ENCODE measurements around the gene STYK1. TPM values are rescaled to one million over a fixed set of nuclear protein-coding genes. Genes with fewer than 3 reads are reported as not detected.

Gene STYK1
- total and polyA plus RNA-seq, 10 of the 15 experiments (the other 5 are each of a cell fraction or from before 2014, with no cell fraction given) = 0.62 to 1.2 (median 0.82) TPM; not detected in 1

DNA sequence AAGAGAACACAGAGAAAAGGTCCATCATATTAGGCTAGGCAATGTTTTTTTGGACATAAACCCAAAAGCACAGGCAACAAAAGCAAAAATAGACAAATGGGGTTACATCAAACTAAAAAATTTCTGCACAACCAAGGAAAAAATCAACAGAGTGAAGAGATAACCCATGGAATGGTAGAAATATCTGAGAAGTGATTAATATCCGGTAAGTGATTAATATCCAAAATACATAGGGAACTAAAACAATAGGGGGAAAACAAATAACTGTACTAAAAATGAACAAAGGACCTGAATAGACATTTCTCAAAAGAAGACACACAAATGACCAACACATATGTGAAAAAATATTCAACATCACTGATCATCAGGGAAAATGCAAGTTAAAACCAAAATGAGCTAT, 4.3 kb downstream of the STYK1 start (continued):
- TF ChIP-seq, protein P1, sequence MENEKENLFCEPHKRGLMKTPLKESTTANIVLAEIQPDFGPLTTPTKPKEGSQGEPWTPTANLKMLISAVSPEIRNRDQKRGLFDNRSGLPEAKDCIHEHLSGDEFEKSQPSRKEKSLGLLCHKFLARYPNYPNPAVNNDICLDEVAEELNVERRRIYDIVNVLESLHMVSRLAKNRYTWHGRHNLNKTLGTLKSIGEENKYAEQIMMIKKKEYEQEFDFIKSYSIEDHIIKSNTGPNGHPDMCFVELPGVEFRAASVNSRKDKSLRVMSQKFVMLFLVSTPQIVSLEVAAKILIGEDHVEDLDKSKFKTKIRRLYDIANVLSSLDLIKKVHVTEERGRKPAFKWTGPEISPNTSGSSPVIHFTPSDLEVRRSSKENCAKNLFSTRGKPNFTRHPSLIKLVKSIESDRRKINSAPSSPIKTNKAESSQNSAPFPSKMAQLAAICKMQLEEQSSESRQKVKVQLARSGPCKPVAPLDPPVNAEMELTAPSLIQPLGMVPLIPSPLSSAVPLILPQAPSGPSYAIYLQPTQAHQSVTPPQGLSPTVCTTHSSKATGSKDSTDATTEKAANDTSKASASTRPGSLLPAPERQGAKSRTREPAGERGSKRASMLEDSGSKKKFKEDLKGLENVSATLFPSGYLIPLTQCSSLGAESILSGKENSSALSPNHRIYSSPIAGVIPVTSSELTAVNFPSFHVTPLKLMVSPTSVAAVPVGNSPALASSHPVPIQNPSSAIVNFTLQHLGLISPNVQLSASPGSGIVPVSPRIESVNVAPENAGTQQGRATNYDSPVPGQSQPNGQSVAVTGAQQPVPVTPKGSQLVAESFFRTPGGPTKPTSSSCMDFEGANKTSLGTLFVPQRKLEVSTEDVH (IDR thresholded peaks at IDR 0.05; ENCODE audit: low read depth, partially characterized antibody) = no peak
- TF ChIP-seq SRF (IDR thresholded peaks at IDR 0.05; ENCODE audit: low read depth in 2 of 2, low read length in 2 of 2) (no peak), POLR2AphosphoS5 (IDR thresholded peaks at IDR 0.05; ENCODE audit: low read length) (no peak), JUND (IDR thresholded peaks at IDR 0.05; ENCODE audit: low read depth, low read length) (no peak), TBL1XR1 (IDR thresholded peaks at IDR 0.05; ENCODE audit: low read depth, low read length) (no peak)

DNA sequence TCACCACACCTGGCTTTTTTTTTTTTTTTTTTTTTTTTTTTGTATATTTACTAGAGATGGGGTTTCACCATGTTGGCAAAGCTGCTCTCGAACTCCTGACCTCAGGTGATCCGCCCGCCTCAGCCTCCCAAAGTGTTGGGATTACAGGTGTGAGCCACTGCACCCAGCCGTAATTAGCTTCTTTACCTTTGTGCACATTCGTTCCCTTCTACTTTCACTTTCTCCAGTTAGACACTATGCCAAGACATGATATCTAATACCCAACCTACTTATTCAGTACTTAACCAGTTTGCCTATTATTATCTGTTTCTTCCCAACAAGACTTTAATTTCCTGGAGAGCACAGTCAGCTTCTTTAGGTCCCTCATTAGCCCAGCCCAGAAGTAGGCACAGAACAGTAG, 5.3 kb downstream of the STYK1 start:
- no peak overlapping the region for H2AFZ ChIP-seq (ENCODE audit: control insufficient read depth, low read depth, low read length)
- CTCF ChIA-PET = interaction anchor here (0.6 to 1.2 kb wide), 3 partner anchors 10 to 433 kb away, joined by 3 to 4 read pairs (median 4); no protein-coding TSS in a partner anchor

More for the DNA sequence above, 5.3 kb downstream of the STYK1 start:
- Histone ChIP-seq H3K79me2 (ENCODE audit: control insufficient read depth, insufficient read depth, low read length) (no peaks in the 10 kb centered on the region), H3K4me3 (no peak overlapping the region), H3K4me1 (ENCODE audit: control insufficient read depth, insufficient read depth, low read length) (peaks cover 1% of the 10 kb centered on the region; the same call in 1 of the 2 replicates), H4K20me1 (ENCODE audit: control insufficient read depth, insufficient read depth) (no peaks in the 10 kb centered on the region), H3K27ac (ENCODE audit: control insufficient read depth, insufficient read depth) (no peak overlapping the region), H3K36me3 (ENCODE audit: control insufficient read depth in 2 of 2, insufficient read depth in 2 of 2, low read length in 1 of 2) (no peaks in the 10 kb centered on the region), H3K4me2 (ENCODE audit: control insufficient read depth, insufficient read depth) (peak overlapping the region; percentile 34; the same call in 1 of the 2 replicates), H3K27me3 (replicated peaks in 1 of 2; ENCODE audit: control insufficient read depth in 2 of 2, insufficient read depth in 2 of 2, low read length in 1 of 2) (peaks cover 0 to 1% of the 10 kb centered on the region in 2 experiments; a peak in 2 of 4 replicates), H3K9me3 (replicated peaks; ENCODE audit: control insufficient read depth, insufficient read depth, low read length) (no peaks in the 10 kb centered on the region), H3K9ac (ENCODE audit: control insufficient read depth, insufficient read depth, low read length) (no peak overlapping the region)
- TF ChIP-seq YY1 (IDR thresholded peaks at IDR 0.05; ENCODE audit: low read depth, low read length) (no peak), IRF4 (IDR thresholded peaks at IDR 0.05; ENCODE audit: low read depth, low read length) (no peak), HCFC1 (IDR thresholded peaks at IDR 0.05; ENCODE audit: low read length) (no peak), CHD4 (IDR thresholded peaks at IDR 0.05) (no peak), NFXL1 (IDR thresholded peaks at IDR 0.05; ENCODE audit: borderline replicate concordance) (no peak), HDAC2 (IDR thresholded peaks at IDR 0.05) (no peak)
- TF ChIP-seq, protein P2, sequence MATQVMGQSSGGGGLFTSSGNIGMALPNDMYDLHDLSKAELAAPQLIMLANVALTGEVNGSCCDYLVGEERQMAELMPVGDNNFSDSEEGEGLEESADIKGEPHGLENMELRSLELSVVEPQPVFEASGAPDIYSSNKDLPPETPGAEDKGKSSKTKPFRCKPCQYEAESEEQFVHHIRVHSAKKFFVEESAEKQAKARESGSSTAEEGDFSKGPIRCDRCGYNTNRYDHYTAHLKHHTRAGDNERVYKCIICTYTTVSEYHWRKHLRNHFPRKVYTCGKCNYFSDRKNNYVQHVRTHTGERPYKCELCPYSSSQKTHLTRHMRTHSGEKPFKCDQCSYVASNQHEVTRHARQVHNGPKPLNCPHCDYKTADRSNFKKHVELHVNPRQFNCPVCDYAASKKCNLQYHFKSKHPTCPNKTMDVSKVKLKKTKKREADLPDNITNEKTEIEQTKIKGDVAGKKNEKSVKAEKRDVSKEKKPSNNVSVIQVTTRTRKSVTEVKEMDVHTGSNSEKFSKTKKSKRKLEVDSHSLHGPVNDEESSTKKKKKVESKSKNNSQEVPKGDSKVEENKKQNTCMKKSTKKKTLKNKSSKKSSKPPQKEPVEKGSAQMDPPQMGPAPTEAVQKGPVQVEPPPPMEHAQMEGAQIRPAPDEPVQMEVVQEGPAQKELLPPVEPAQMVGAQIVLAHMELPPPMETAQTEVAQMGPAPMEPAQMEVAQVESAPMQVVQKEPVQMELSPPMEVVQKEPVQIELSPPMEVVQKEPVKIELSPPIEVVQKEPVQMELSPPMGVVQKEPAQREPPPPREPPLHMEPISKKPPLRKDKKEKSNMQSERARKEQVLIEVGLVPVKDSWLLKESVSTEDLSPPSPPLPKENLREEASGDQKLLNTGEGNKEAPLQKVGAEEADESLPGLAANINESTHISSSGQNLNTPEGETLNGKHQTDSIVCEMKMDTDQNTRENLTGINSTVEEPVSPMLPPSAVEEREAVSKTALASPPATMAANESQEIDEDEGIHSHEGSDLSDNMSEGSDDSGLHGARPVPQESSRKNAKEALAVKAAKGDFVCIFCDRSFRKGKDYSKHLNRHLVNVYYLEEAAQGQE (IDR thresholded peaks at IDR 0.05; ENCODE audit: low read depth, low read length) = no peak
- ChIA-PET POLR2A (interaction anchor here (0.6 to 0.7 kb wide), 2 partner anchors 12 to 92 kb away, joined by 3 read pairs; no protein-coding TSS in a partner anchor), SMC1A (ENCODE audit: uncharacterized antibody, unreplicated experiment) (interaction anchor here (0.6 to 1.7 kb wide), 2 partner anchors 82 to 564 kb away, joined by 3 to 4 read pairs; no protein-coding TSS in a partner anchor), RAD21 (ENCODE audit: unreplicated experiment) (interaction anchor here (1.5 kb wide), 1 partner anchor 12 kb away, joined by 3 read pairs; no protein-coding TSS in a partner anchor)
- DNase-seq (ENCODE audit: low read depth, low spot score) (no peak), ATAC-seq (no peak), FAIRE-seq (no peak)
- intact Hi-C loops (cut with micrococcal nuclease; ENCODE audit: unreplicated experiment) (no loop called here), in situ Hi-C loops (cut with MboI) (no loop called here)
- BruUV-seq (replicated peaks) = no TSS peak
- WGBS (ENCODE audit: insufficient coverage, insufficient replicate concordance, low lambda C conversion rate, missing lambda C conversion rate) = 0% methylated on average over 4 of the region's 5 CpGs

All from GM12878 (cell line).